OCI-LY1 (cell line): ENCODE measurements around the gene NOL8.

Source experiments
- EZH2 ChIP-seq: fragments of 200-600 bp; sonication (generic), shearing (Covaris generic); IDR thresholded peaks from 2 replicates; pipeline ENCODE4 v1.8.0; 2017; ENCODE audit warnings: borderline replicate concordance, mixed run types, mild to moderate bottlenecking, antibody characterized with exemption, low read length, moderate library complexity, mixed read lengths
- TF ChIP-seq, protein P1 (sequence below): fragments of 200-600 bp; sonication (generic), shearing (Covaris generic); IDR thresholded peaks from 2 replicates; pipeline ENCODE4 v1.5.1; 2017; ENCODE audit warnings: mild to moderate bottlenecking, antibody characterized with exemption, low read length, moderate library complexity, mixed read lengths

DNA sequence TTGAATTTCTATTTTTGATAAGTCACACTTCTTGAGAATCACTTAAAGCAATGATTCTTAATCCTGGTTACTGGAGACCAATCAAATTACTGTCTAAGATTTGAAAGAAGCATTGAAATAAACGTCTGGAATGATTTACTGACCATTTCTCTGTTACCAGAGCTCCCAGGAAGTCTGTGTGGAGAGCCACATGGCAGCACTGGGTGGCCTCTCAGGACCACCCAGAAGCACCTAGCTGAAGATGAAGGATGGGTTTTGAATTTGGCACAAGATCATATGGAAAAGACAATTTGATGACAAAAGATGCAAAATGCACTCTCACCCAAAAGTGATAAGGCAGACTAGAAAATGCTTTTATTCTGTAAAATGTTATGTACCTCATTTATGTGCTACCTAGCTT lies 62.0 kb downstream of the NOL8 start:
- TF ChIP-seq, protein P1, sequence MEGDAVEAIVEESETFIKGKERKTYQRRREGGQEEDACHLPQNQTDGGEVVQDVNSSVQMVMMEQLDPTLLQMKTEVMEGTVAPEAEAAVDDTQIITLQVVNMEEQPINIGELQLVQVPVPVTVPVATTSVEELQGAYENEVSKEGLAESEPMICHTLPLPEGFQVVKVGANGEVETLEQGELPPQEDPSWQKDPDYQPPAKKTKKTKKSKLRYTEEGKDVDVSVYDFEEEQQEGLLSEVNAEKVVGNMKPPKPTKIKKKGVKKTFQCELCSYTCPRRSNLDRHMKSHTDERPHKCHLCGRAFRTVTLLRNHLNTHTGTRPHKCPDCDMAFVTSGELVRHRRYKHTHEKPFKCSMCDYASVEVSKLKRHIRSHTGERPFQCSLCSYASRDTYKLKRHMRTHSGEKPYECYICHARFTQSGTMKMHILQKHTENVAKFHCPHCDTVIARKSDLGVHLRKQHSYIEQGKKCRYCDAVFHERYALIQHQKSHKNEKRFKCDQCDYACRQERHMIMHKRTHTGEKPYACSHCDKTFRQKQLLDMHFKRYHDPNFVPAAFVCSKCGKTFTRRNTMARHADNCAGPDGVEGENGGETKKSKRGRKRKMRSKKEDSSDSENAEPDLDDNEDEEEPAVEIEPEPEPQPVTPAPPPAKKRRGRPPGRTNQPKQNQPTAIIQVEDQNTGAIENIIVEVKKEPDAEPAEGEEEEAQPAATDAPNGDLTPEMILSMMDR: no peak
- TF ChIP-seq EZH2: no peak
